Gastroesophageal sphincter (tissue), 3 donors: ENCODE data around the gene TOB1.
"Not testable (repeated sequence)": the region's sequence is repeated elsewhere in the genome, so short reads cannot be mapped to it uniquely, and the experiment has no call there.

Experiments used
- EP300 ChIP-seq: sonication (generic); formaldehyde crosslinking; IDR thresholded peaks from one replicate; pipeline ENCODE4 v1.6.1; 2017; ENCODE audit warnings: antibody characterized with exemption, mild to moderate bottlenecking
- POLR2A ChIP-seq, 2 donors: fragments of 450-650 bp; IDR thresholded peaks; one replicate each; pipeline ENCODE4 v1.6.1; 2017; ENCODE audit warnings: antibody characterized with exemption in 2 of 2, mild to moderate bottlenecking in 2 of 2, moderate library complexity in 1 of 2
- POLR2AphosphoS5 ChIP-seq: sonication (generic); formaldehyde crosslinking; IDR thresholded peaks from one replicate; pipeline ENCODE4 v1.6.1; 2017; ENCODE audit warnings: antibody characterized with exemption
- TF ChIP-seq, protein P1 (sequence below), 4 experiments: fragments of 200-600 bp in 2 of 4; fragments of 450-650 bp in 2 of 4; sonication (generic) in 1 of 4; IDR thresholded peaks; one replicate each; pipeline ENCODE4 v1.5.1; 2017 to 2019; ENCODE audit warnings: antibody characterized with exemption in 4 of 4, mild to moderate bottlenecking in 2 of 4, moderate library complexity in 2 of 4

- TF ChIP-seq POLR2A (IDR thresholded peaks at IDR 0.05); POLR2AphosphoS5; EP300: not testable (repeated sequence)
- TF ChIP-seq, protein P1, sequence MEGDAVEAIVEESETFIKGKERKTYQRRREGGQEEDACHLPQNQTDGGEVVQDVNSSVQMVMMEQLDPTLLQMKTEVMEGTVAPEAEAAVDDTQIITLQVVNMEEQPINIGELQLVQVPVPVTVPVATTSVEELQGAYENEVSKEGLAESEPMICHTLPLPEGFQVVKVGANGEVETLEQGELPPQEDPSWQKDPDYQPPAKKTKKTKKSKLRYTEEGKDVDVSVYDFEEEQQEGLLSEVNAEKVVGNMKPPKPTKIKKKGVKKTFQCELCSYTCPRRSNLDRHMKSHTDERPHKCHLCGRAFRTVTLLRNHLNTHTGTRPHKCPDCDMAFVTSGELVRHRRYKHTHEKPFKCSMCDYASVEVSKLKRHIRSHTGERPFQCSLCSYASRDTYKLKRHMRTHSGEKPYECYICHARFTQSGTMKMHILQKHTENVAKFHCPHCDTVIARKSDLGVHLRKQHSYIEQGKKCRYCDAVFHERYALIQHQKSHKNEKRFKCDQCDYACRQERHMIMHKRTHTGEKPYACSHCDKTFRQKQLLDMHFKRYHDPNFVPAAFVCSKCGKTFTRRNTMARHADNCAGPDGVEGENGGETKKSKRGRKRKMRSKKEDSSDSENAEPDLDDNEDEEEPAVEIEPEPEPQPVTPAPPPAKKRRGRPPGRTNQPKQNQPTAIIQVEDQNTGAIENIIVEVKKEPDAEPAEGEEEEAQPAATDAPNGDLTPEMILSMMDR (IDR thresholded peaks at IDR 0.05), result not testable (repeated sequence)
These were observed 10.9 kb upstream of the TOB1 start for GRCh38 chr17:50877042-50877441.
